Thyroid gland (tissue), 4 donors: Measurements from ENCODE around the gene VWA2. TPM values are rescaled to one million over a fixed set of nuclear protein-coding genes. Genes with fewer than 3 reads are reported as not detected.

Experiments
- DNase-seq, 2 donors: peaks; one replicate each; pipeline ENCODE4 v3.0.0-alpha.2; 2019
- H3K27ac ChIP-seq, 3 donors: fragments of 200-600 bp; sonication (generic); 1 replicate in 2 of 3; 2 replicates in 1 of 3; pipeline ENCODE4 v1.5.1; 2016 to 2019; ENCODE audit warnings: mild to moderate bottlenecking in 1 of 3, moderate library complexity in 1 of 3
- H3K27me3 ChIP-seq: fragments of 200-600 bp; sonication (generic); one replicate; pipeline ENCODE4 v1.5.1; 2019
- H3K36me3 ChIP-seq, 2 donors: fragments of 200-600 bp; sonication (generic); one replicate each; pipeline ENCODE4 v1.5.1; 2016 to 2019
- H3K4me1 ChIP-seq, 2 donors: fragments of 200-600 bp; sonication (generic); one replicate each; pipeline ENCODE4 v1.5.1; 2017 to 2019
- H3K4me3 ChIP-seq, 3 donors: fragments of 200-600 bp; sonication (generic); replicated peaks in 1 of 3; 1 replicate in 2 of 3; 2 replicates in 1 of 3; pipeline ENCODE4 v1.5.1; 2016; ENCODE audit warnings: mild to moderate bottlenecking in 1 of 3
- H3K9me3 ChIP-seq: fragments of 200-600 bp; sonication (generic); one replicate; pipeline ENCODE4 v1.5.1; 2017
- POLR2A ChIP-seq, 2 donors: fragments of 450-650 bp; IDR thresholded peaks; one replicate each; pipeline ENCODE4 v1.6.1; 2017; ENCODE audit warnings: antibody characterized with exemption in 2 of 2, mild to moderate bottlenecking in 2 of 2, moderate library complexity in 1 of 2
- WGBS, 2 donors: methylation state at CpG; one replicate each; pipeline ENCODE4 v1.1.5; 2017; 5-methylcytosine and 5-hydroxymethylcytosine counted together
- intact Hi-C: fragments of 100-400 bp; cut with DNase I; formaldehyde crosslinking; loops from one replicate; pipeline ENCODE4 v1.15.1; 2023
- total RNA-seq, 4 donors: library from RNA; depleted of rRNA; stranded (reverse); fragments of >200 nt; gene quantifications; one replicate each; pipeline ENCODE4 v1.2.3, GENCODE V29; 2016
- TF ChIP-seq, protein P1 (sequence below), 6 experiments: fragments of 200-600 bp in 3 of 6; fragments of 450-650 bp in 3 of 6; sonication (generic) in 3 of 6; IDR thresholded peaks; one replicate each; pipeline ENCODE4 v1.5.1; 2016 to 2019; ENCODE audit warnings: antibody characterized with exemption in 6 of 6, mild to moderate bottlenecking in 2 of 6, inconsistent platforms in 1 of 6, moderate library complexity in 1 of 6

VWA2 gene
- total RNA-seq, 4 donors from 2014 or later, result 0.13 to 0.22 TPM; not detected in 2

DNA sequence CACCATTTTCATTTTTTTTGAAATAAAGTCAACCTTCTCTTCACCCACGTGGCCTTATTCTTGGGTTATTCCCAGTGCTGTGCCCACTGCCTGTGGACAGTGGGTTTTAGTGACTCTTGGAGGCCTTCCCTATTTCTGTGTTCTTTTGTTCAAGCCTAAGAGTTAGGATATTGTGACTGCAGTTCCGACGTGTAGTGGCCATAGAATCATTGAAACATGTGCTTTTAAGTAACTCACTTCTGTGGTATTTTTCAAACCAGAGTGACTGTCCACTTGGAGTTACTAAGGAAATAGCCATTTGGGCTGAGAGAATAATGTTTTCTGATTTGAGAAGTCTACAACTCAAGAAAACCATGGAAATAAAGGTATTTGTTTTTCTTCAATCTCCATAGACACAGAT lies 36.2 kb upstream of the VWA2 start:
- Histone ChIP-seq H3K36me3 (no peaks in the 10 kb centered on the region), H3K27me3 (no peaks in the 10 kb centered on the region), H3K27ac (no peak overlapping the region), H3K9me3 (no peaks in the 10 kb centered on the region), H3K4me1 (no peaks in the 10 kb centered on the region), H3K4me3 (no peak overlapping the region)
- TF ChIP-seq POLR2A (IDR thresholded peaks at IDR 0.05), result no peak
- TF ChIP-seq, protein P1, sequence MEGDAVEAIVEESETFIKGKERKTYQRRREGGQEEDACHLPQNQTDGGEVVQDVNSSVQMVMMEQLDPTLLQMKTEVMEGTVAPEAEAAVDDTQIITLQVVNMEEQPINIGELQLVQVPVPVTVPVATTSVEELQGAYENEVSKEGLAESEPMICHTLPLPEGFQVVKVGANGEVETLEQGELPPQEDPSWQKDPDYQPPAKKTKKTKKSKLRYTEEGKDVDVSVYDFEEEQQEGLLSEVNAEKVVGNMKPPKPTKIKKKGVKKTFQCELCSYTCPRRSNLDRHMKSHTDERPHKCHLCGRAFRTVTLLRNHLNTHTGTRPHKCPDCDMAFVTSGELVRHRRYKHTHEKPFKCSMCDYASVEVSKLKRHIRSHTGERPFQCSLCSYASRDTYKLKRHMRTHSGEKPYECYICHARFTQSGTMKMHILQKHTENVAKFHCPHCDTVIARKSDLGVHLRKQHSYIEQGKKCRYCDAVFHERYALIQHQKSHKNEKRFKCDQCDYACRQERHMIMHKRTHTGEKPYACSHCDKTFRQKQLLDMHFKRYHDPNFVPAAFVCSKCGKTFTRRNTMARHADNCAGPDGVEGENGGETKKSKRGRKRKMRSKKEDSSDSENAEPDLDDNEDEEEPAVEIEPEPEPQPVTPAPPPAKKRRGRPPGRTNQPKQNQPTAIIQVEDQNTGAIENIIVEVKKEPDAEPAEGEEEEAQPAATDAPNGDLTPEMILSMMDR (IDR thresholded peaks at IDR 0.05), result no peak
- intact Hi-C loops, result no loop called here
- no peak for DNase-seq
- 60 to 70% methylated on average over 3 of the region's 3 CpGs for WGBS, 2 donors

DNA sequence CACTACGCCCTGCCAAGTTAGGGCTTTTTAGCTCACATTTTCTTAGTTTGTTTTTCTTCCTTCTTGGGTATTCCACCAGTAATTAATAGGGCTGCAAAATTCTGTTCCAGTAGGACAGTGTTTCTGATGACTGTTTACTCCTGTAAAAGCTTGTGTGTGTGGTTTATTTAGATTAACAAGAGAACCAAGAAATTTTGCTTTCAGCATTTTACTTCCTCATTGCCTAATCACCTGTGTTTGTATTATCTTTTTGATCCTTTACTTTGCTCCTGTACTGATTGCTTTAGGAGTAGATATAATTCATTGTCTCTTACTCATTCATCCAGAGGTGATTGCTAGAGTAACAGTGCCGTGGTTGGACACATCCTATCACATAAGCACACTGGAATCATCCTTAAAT lies 32.2 kb upstream of the VWA2 start:
- no peak overlapping the region for H3K27ac ChIP-seq
- H3K4me3 ChIP-seq, result no peak overlapping the region
- 64 to 67% methylated on average over 2 of the region's 2 CpGs for WGBS, 2 donors
- DNase-seq, result no peak
- no peaks in the 10 kb centered on the region for H3K9me3 ChIP-seq
- no peaks in the 10 kb centered on the region for H3K27me3 ChIP-seq
- intact Hi-C loops, result no loop called here
- no peaks in the 10 kb centered on the region for H3K4me1 ChIP-seq
- no peak for TF ChIP-seq POLR2A (IDR thresholded peaks at IDR 0.05)
- TF ChIP-seq, protein P1 (IDR thresholded peaks at IDR 0.05), result no peak
- no peaks in the 10 kb centered on the region for H3K36me3 ChIP-seq

DNA sequence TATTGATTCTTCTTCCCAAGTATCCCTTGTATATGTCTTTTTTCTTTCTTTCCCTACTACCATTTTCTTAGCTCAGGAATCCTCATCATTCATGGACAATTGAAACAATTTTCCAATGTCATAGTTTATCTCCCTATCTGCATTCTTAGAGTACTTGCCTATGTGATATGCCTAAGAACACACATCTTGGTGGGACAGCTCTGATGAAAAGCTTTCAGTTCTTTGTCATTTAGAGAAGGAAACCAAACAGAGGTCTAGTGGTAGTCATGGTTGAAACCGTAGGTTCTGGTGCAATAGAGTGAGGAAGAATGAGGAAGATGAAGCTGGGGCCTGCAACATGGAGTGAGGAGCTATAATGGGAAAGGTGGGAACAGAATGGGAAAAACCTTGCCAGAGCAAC lies 31.7 kb upstream of the VWA2 start:
- WGBS, 2 donors, result 74 to 90% methylated on average over 1 of the region's 1 CpG
- H3K36me3 ChIP-seq, result no peaks in the 10 kb centered on the region
- intact Hi-C loops, result no loop called here
- H3K27me3 ChIP-seq, result no peaks in the 10 kb centered on the region
- TF ChIP-seq, protein P1 (IDR thresholded peaks at IDR 0.05), result no peak
- TF ChIP-seq POLR2A (IDR thresholded peaks at IDR 0.05), result no peak
- DNase-seq, result no peak
- no peak overlapping the region for H3K27ac ChIP-seq
- H3K4me3 ChIP-seq, result no peak overlapping the region
- no peaks in the 10 kb centered on the region for H3K9me3 ChIP-seq
- no peaks in the 10 kb centered on the region for H3K4me1 ChIP-seq

DNA sequence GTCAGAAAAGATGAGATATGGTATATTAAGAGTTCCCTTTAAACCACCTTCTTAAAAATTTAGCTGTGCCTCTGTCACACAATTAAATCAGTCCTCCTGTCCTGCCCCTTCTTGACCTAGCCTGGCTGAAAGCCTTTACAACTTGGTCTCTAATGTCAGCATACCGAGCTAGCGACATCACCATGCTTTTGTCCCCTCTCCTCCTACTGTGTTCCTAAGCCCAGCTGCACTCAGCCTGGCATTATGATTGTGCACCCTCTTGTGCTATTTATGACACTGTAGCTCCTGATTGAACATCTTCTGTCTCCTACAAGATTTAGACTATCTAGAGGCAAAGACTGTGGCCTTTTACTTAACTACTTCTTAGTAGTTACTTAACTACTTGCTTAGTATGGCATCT lies 30.7 kb upstream of the VWA2 start:
- no peaks in the 10 kb centered on the region for H3K36me3 ChIP-seq
- no peaks in the 10 kb centered on the region for H3K4me1 ChIP-seq
- intact Hi-C loops, result no loop called here
- no peaks in the 10 kb centered on the region for H3K9me3 ChIP-seq
- WGBS, 2 donors, result 94 to 99% methylated on average over 2 of the region's 2 CpGs
- DNase-seq, result no peak
- H3K27me3 ChIP-seq, result no peaks in the 10 kb centered on the region
- no peak overlapping the region for H3K27ac ChIP-seq
- no peak for TF ChIP-seq POLR2A (IDR thresholded peaks at IDR 0.05)
- TF ChIP-seq, protein P1 (IDR thresholded peaks at IDR 0.05), result no peak
- no peak overlapping the region for H3K4me3 ChIP-seq

DNA sequence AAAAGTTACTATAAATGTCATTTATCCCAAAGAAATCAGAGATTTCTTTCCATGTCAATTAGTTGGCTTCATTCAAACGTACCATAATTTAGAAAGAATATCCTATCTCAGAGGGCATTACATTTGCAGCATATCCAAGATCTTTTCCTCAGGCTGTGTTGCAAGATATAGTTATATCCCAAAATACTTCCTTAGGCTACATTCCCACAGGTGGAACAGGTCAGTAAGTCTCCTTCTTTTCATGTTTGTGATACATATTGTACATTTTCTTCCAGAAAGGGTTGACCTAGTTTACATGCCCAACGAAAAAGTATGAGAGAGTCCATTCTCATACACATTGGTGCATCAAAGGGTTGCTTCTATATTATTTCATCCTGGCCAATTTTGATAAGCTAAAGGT lies 26.9 kb upstream of the VWA2 start:
- DNase-seq, result no peak
- H3K27ac ChIP-seq, result no peak overlapping the region
- H3K4me1 ChIP-seq, result no peaks in the 10 kb centered on the region
- WGBS, 2 donors, result 87 to 91% methylated on average over 2 of the region's 2 CpGs
- intact Hi-C loops, result no loop called here
- H3K36me3 ChIP-seq, result no peaks in the 10 kb centered on the region
- H3K27me3 ChIP-seq, result no peaks in the 10 kb centered on the region
- no peaks in the 10 kb centered on the region for H3K9me3 ChIP-seq
- H3K4me3 ChIP-seq, result no peak overlapping the region
- no peak for TF ChIP-seq POLR2A (IDR thresholded peaks at IDR 0.05)
- TF ChIP-seq, protein P1 (IDR thresholded peaks at IDR 0.05), result no peak
